Activated T-cell treated with anti-CD3 and anti-CD28 coated beads for 4 hours (primary cell): ENCODE data around the gene P2RY14.
"Not testable (repeated sequence)": the region's sequence is repeated elsewhere in the genome, so short reads cannot be mapped to it uniquely, and the experiment has no call there.

Experiments used
- DNase-seq: peaks from one replicate; pipeline ENCODE4 v3.0.0-alpha.2; 2020

P2RY14 gene

GRCh38 chr3:151256749-151257148 is 21.6 kb downstream of the P2RY14 start:
- no peak for DNase-seq

GRCh38 chr3:151248772-151249337 is 29.5 kb downstream of the P2RY14 start:
- no peak for DNase-seq

- DNase-seq = not testable (repeated sequence)
Observed at GRCh38 chr3:151242006-151242405, 36.3 kb downstream of the P2RY14 start.

GRCh38 chr3:151236736-151237135 is 41.6 kb downstream of the P2RY14 start:
- DNase-seq = no peak

- DNase-seq = no peak
Observed at GRCh38 chr3:151236316-151236715, 42.0 kb downstream of the P2RY14 start.

- no peak for DNase-seq
Observed at GRCh38 chr3:151234825-151235224, 43.5 kb downstream of the P2RY14 start.

GRCh38 chr3:151232991-151233390 is 45.4 kb downstream of the P2RY14 start:
- DNase-seq = no peak

GRCh38 chr3:151232403-151232802 is 45.9 kb downstream of the P2RY14 start:
- DNase-seq = not testable (repeated sequence)

- no peak for DNase-seq
Observed at GRCh38 chr3:151230646-151231045, 47.7 kb downstream of the P2RY14 start.

GRCh38 chr3:151228666-151229040 is 49.7 kb downstream of the P2RY14 start:
- DNase-seq = no peak

GRCh38 chr3:151227807-151228665 is 50.3 kb downstream of the P2RY14 start:
- peak; percentile 74 for DNase-seq

- DNase-seq = no peak
Observed at GRCh38 chr3:151227266-151227806, 51.0 kb downstream of the P2RY14 start.

GRCh38 chr3:151226825-151227224 is 51.5 kb downstream of the P2RY14 start:
- DNase-seq = no peak

GRCh38 chr3:151226088-151226563 is 52.2 kb downstream of the P2RY14 start:
- no peak for DNase-seq

GRCh38 chr3:151225040-151225975 is 53.0 kb downstream of the P2RY14 start:
- no peak for DNase-seq

GRCh38 chr3:151224268-151224866 is 54.0 kb downstream of the P2RY14 start:
- no peak for DNase-seq

- DNase-seq = no peak
Observed at GRCh38 chr3:151219056-151219455, 59.3 kb downstream of the P2RY14 start.

GRCh38 chr3:151218136-151218535 is 60.2 kb downstream of the P2RY14 start:
- DNase-seq = no peak

GRCh38 chr3:151216641-151217607 is 61.4 kb downstream of the P2RY14 start:
- DNase-seq = no peak

- no peak for DNase-seq
Observed at GRCh38 chr3:151214459-151214858, 63.9 kb downstream of the P2RY14 start.

GRCh38 chr3:151213881-151214280 is 64.5 kb downstream of the P2RY14 start:
- DNase-seq = no peak
